ENCODE results near the gene ITPK1.

Gene ITPK1

DNA sequence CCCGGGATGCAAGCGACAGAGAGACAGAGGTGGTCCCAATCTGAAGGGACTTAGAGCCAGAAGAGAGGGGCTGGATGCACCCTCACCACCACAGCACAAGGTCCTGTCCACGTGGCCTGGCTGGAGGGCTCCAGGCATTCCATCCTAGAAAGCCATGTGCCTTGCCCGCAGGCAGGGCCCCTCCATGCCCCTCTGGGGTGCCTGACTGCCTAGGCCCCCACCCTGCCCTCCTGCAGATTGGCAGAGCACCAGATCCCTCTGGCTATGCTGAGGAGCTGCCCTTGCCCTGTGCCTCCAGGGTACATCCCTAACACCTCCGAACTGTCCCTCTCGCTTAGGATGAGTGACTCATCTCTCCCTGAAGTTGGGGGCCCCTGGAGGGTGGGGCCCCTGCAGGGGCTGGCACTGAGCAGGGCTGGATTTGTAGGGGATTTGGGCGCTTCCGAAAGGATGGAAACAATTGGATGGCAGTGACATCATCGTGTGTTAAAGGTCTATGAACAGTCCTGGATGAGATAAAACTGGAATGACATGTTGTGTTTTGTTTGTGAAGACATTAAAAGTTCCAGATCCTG, 141.8 kb downstream of the ITPK1 start:
- Histone ChIP-seq H3K4me1 (ENCODE audit: insufficient read depth, low read length) (no peaks in the 10 kb centered on the region), H4K20me1 (ENCODE audit: insufficient read depth, low read length) (peaks cover 5% of the 10 kb centered on the region; the same call in 1 of the 2 replicates), H3K36me3 (ENCODE audit: insufficient read depth, low read length) (peaks cover 28% of the 10 kb centered on the region), H3K27me3 (ENCODE audit: insufficient read depth, low read length, poor library complexity) (no peaks in the 10 kb centered on the region), H3K79me2 (ENCODE audit: insufficient read depth, low read length) (no peaks in the 10 kb centered on the region; the same call in 1 of the 2 replicates), H3K4me2 (ENCODE audit: insufficient read depth, low read length) (no peak overlapping the region), H3K27ac (ENCODE audit: low read length) (no peak overlapping the region), H3K9me3 (ENCODE audit: insufficient read depth, low read length, severe bottlenecking) (peaks cover 26% of the 10 kb centered on the region), H3K9ac (ENCODE audit: low read depth, low read length) (no peak overlapping the region), H3K4me3 (ENCODE audit: low read depth in 1 of 2, low read length in 2 of 2) (no peak overlapping the region), H2AFZ (ENCODE audit: low read depth, low read length) (no peak overlapping the region)
- DNase-seq (no peak), ATAC-seq (ENCODE audit: insufficient read depth, low read depth) (no peak)
- no peak for TF ChIP-seq EZH2 (IDR thresholded peaks at IDR 0.05; ENCODE audit: borderline replicate concordance, low read depth, low read length, severe bottlenecking)
- TF ChIP-seq, protein P1, sequence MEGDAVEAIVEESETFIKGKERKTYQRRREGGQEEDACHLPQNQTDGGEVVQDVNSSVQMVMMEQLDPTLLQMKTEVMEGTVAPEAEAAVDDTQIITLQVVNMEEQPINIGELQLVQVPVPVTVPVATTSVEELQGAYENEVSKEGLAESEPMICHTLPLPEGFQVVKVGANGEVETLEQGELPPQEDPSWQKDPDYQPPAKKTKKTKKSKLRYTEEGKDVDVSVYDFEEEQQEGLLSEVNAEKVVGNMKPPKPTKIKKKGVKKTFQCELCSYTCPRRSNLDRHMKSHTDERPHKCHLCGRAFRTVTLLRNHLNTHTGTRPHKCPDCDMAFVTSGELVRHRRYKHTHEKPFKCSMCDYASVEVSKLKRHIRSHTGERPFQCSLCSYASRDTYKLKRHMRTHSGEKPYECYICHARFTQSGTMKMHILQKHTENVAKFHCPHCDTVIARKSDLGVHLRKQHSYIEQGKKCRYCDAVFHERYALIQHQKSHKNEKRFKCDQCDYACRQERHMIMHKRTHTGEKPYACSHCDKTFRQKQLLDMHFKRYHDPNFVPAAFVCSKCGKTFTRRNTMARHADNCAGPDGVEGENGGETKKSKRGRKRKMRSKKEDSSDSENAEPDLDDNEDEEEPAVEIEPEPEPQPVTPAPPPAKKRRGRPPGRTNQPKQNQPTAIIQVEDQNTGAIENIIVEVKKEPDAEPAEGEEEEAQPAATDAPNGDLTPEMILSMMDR (IDR thresholded peaks at IDR 0.05; ENCODE audit: borderline replicate concordance, extremely low read depth, low read length, poor library complexity, severe bottlenecking) = no peak

DNA sequence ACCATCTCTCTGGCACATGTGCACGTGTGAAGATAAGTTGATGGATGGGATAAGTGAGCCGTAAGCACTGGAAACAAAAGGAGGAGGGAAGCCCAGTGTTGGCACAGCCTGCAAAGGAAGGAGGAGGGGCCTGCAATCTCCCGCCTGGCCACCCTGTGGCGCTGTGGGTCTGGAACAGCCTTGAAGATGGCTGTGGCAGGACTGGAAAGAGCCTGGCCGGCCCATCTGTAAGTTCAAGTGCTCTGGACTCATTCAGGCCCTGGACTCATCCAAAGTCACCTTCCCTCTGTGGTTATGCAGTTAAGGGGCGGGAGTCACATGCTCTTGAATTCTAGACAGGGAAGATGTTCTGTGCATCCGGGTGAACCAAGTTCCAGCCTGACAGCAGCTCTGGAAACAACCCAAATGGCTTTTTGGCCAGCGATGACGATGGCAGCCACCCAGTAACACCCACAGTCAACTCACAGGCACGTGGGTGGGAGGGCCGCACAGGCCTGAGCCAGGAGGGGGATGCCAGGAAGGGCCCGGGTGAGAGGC, 142.4 kb downstream of the ITPK1 start:
- H3K4me2 ChIP-seq (ENCODE audit: insufficient read depth, low read length) = no peak overlapping the region
- H4K20me1 ChIP-seq (ENCODE audit: insufficient read depth, low read length) = peaks cover 11% of the 10 kb centered on the region; the same call in 1 of the 2 replicates
- DNase-seq = peak; percentile 19
- H3K79me2 ChIP-seq (ENCODE audit: insufficient read depth, low read length) = no peaks in the 10 kb centered on the region; the same call in 1 of the 2 replicates
- H3K4me3 ChIP-seq (ENCODE audit: low read depth in 1 of 2, low read length in 2 of 2) = no peak overlapping the region
- H3K27ac ChIP-seq (ENCODE audit: low read length) = no peak overlapping the region
- no peak overlapping the region for H3K9ac ChIP-seq (ENCODE audit: low read depth, low read length)
- no peak for TF ChIP-seq EZH2 (IDR thresholded peaks at IDR 0.05; ENCODE audit: borderline replicate concordance, low read depth, low read length, severe bottlenecking)
- TF ChIP-seq, protein P1 (IDR thresholded peaks at IDR 0.05; ENCODE audit: borderline replicate concordance, extremely low read depth, low read length, poor library complexity, severe bottlenecking) = peak; percentile 69
- H2AFZ ChIP-seq (ENCODE audit: low read depth, low read length) = no peak overlapping the region
- peaks cover 21% of the 10 kb centered on the region for H3K9me3 ChIP-seq (ENCODE audit: insufficient read depth, low read length, severe bottlenecking)
- peaks cover 23% of the 10 kb centered on the region for H3K36me3 ChIP-seq (ENCODE audit: insufficient read depth, low read length)
- no peaks in the 10 kb centered on the region for H3K27me3 ChIP-seq (ENCODE audit: insufficient read depth, low read length, poor library complexity)
- ATAC-seq (ENCODE audit: insufficient read depth, low read depth) = no peak
- no peaks in the 10 kb centered on the region for H3K4me1 ChIP-seq (ENCODE audit: insufficient read depth, low read length)

DNA sequence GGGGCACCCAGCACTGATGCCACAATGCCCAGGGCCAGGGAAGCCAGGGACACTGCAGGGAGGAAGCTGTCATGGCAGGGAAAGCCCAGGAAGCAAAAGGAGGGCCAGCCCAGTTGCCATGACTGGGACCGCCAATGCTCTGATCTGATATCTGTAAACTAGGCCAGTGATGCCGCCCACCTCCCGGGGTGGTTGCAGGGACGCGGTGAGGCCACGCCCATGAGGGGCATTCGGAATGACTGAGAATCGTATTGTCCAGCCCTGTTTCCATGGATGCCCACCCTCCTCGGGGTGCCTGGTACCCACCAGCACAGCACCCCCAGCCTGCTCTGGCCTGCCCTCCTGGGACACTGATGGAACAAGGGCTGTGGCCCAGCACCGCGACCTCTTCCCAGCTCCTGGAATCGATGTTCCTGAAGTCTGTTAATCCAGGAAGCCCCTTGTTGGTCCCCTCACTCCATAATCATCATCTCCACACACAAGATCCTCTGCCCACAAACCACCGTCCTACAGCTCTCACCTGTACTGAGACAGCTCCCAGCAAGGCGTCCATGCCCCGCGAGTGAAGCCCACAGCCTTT, 144.0 kb downstream of the ITPK1 start:
- H4K20me1 ChIP-seq (ENCODE audit: insufficient read depth, low read length) = peaks cover 12% of the 10 kb centered on the region; the same call in 1 of the 2 replicates
- no peak overlapping the region for H3K4me3 ChIP-seq (ENCODE audit: low read depth in 1 of 2, low read length in 2 of 2)
- no peak for DNase-seq
- no peaks in the 10 kb centered on the region for H3K27me3 ChIP-seq (ENCODE audit: insufficient read depth, low read length, poor library complexity)
- no peak overlapping the region for H3K4me2 ChIP-seq (ENCODE audit: insufficient read depth, low read length)
- peaks cover 2% of the 10 kb centered on the region; the same call in 1 of the 2 replicates for H3K79me2 ChIP-seq (ENCODE audit: insufficient read depth, low read length)
- H3K27ac ChIP-seq (ENCODE audit: low read length) = no peak overlapping the region
- peaks cover 12% of the 10 kb centered on the region for H3K36me3 ChIP-seq (ENCODE audit: insufficient read depth, low read length)
- ATAC-seq (ENCODE audit: insufficient read depth, low read depth) = no peak
- H2AFZ ChIP-seq (ENCODE audit: low read depth, low read length) = no peak overlapping the region
- H3K9ac ChIP-seq (ENCODE audit: low read depth, low read length) = no peak overlapping the region
- TF ChIP-seq, protein P1 (IDR thresholded peaks at IDR 0.05; ENCODE audit: borderline replicate concordance, extremely low read depth, low read length, poor library complexity, severe bottlenecking) = no peak
- TF ChIP-seq EZH2 (IDR thresholded peaks at IDR 0.05; ENCODE audit: borderline replicate concordance, low read depth, low read length, severe bottlenecking) = no peak
- H3K4me1 ChIP-seq (ENCODE audit: insufficient read depth, low read length) = no peaks in the 10 kb centered on the region
- H3K9me3 ChIP-seq (ENCODE audit: insufficient read depth, low read length, severe bottlenecking) = peaks cover 10% of the 10 kb centered on the region

Measured in DND-41 (cell line).